Stimulated activated CD8-positive, alpha-beta memory T cell treated with anti-CD3 and anti-CD28 coated beads, Interleukin-15, amount 100 ng/mL, for 1 hour (primary cell): Measurements from ENCODE around the gene OSBPL3.
"Not testable (repeated sequence)": the region's sequence is repeated elsewhere in the genome, so short reads cannot be mapped to it uniquely, and the experiment has no call there.

Experiments used
- DNase-seq: peaks from one replicate; pipeline ENCODE4 v3.0.0-alpha.2; 2020; ENCODE audit warnings: low read depth

OSBPL3 gene

DNA sequence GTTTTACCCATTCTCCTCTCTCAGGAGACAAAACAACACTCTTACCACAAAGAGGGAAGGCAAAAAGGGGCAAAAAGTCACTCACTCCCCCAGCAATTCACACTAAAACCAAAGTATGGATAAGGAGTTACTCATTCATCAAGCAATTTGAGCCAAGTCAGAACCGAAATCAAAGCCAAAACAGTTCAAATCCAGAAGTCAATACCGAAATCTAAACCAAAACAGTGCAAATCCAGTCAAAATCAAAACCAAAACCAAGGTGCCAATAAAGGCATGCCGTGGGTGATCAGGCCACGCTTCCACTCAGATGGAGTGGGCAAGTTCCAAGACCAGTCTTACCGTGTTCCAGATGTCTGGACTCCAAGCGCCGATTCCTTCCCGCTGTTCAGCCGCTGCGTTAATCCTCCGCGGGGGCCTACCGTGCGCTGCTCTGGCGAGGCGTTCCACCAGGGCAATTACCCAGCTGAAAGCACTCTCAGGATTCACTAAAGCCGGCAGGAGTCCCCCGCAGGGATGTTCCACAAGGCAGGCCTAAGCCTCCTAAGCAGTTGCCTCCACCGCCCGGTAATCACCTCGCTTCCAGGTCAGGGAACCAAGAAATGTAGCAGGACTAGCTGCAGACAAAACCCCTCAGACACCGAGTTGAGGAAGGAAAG is 185.1 kb downstream of the OSBPL3 start:
- not testable (repeated sequence) for DNase-seq

DNA sequence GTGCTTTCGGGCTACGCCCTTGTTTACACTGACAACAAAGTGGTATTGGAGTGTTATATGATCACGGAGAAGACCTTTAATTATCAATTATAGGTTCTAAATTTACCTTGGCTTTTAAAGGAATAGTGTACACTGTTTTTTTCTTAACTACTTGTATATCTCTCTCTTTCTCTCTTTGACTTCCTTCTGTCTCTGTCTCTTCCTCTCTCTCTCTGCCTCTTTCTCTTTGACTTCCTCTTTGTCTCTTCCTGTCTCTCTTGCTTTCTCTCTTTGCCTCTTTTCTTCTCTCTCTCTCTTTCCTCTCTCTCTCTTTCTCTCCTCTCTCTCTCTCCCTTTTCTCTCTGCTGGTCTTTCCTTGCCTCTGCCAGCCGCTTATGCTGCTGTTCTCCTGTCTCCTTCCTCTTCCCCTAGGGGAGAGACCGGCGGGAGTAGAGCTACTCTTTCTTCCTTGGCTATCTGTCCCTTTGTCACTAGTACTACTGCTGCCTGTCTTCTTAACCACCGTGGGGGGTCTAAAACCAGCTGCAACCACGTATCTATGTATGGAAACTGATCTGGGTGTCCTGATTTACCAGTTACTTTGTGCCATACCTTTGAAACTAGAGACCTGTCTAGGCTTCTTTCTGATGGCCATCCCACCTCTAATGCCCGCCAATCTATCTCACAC is 185.9 kb downstream of the OSBPL3 start:
- DNase-seq = no peak

DNA sequence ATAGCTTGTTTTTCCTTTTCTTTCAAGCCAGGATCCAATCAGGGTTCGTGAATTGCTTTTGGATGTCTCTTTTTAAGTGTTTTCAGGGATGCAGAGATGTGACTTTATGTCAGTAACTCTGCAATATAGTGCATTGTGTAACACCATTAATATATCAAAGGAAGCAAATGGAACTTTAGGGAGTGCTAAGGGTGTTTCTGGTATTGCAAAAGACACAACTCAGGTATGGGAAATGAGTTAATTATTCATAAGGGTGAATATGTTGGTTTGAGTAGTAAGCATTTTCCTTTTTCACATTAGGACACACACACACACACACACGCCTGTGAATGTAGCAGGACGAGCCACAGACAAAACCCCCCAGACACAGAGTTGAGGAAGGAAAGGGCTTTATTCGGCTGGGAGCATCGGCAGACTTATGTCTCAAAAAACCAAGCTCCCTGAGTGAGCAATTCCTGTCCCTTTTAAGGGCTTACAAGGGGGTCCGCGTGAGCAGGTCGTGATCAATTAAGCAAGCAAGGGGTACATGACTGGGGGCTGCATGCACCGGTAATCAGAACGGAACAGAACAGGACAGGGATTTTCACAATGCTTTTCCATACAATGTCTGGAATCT is 190.9 kb downstream of the OSBPL3 start:
- no peak for DNase-seq

DNA sequence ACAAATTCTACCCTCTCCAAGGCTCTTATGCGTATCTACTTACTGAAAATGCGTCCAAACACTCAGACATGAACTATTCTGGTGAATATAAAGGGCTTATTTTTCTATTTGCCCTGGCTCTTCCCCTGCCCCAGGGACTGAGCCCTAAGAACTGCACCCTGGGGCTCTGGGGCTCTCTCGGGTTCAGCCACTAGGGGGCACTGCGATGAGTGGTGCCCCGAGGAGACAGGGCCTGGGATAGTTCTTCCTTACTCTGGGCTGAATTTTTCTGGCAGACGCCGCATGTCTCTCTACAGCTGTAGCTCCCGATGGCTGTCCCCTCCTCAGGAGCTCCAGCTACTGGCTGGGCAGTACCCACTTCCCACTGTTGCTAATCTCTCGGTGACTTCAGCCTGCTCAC is 191.9 kb downstream of the OSBPL3 start:
- DNase-seq = no peak

DNA sequence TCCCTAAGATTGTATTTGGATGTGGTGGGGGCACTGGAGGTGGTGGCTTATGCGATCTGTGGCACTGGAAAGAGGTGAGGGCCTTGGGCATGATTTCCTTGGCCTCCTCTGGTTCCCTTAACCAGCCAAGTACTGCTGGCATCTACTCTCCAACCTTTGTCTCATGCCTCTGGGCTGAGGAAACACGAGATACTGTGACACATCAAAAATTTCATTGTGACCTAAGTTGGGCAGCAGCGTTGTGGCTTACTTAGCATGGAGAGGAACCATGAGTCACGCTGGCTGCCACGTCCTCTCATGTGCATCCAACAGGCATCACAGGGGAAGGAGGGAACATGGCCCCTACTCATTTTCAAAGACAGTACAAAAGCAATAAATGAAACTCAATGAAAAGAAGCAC is 193.0 kb downstream of the OSBPL3 start:
- no peak for DNase-seq

DNA sequence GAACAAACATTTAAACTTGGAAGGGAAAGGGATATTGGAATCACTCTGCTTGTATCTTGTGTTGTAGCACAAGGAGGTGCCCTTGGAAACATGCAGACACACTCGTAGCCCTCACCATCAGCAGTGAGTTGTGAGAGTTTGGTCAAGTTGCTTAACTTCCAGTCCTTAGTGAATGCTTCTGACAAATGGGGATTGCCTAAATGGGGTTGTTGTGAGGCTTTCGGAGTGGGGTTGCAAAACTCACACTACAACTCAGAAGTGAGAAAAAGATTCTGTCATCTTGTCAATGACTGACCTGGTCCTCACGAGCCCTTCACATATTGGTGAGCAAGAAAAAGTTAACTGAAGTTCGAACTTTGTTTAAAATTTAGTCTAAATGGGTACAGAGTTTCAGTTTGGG is 193.7 kb downstream of the OSBPL3 start:
- no peak for DNase-seq

DNA sequence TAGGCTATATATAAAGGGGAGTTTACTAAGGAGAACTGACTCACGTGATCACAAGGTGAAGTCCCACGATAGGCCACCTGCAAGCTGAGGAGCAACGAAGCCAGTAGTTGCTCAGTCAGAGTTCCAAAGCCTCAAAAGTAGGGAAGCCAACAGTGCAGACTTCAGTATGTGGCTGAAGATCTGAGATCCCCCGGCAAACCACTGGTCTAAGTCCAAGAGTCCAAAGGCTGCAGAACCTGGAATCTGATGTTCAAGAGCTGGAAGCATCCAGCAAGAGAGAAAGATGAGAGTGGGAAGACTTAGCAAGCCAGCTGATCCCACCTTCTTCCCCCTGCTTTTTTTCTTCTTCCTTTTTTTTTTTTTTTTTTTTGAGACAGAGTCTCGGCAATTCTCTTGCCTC is 195.7 kb downstream of the OSBPL3 start:
- DNase-seq = no peak

DNA sequence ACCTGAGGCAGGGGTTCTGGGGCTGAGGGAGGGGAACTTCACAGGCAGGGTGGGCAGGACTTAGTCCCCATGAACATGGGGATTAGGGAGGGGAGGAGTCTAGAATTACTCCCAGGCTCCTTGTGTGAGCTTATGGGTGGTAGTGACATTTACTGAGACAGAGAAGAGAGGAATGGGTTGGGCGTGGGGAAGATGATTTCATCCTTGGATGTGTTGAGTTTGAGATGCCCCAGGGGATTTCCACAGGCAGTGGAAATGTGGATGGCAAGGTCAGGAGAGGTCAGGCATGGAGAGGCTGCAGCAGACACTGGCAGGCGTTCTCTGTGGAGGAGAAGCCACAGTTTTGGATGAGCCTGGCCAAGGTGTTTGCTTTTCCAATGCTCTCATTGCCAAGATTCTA is 196.3 kb downstream of the OSBPL3 start:
- DNase-seq = no peak

DNA sequence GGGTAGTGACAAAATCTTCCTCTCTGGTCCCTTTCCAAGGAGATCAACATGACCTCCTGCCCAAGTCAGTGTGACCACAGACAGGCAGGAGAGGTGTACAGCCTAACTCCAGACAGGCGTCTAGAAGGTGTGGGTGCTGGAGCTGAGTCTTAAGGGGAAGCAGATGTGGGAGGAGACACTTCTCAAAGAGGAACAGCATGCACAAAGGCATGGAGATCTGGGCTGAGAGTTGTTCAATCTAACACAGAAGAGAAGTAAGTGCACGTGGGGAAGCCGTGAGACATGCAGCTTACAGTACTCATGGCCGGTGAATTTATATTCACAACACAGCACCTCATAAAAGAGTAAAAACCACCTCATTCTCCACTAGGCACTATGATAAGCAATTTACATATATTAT is 198.9 kb downstream of the OSBPL3 start:
- DNase-seq = no peak

DNA sequence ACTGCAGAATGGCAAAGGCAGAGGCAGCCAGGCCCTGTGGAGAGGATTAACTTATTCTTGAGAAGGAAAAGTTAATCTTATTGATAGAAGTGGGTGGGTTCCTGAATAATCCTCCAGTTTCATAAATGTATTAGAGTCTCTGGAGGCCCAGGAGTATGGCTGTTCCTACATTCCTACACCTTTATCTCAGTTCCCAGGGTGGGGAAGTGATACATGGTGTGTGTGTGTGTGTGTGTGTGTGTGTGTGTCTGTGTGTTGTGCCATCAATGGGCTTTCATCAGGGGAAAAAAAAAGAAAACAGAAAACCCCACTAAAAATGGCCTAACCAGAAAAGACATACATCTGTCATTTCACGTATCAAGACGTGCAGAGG is 200.7 kb downstream of the OSBPL3 start:
- no peak for DNase-seq

DNA sequence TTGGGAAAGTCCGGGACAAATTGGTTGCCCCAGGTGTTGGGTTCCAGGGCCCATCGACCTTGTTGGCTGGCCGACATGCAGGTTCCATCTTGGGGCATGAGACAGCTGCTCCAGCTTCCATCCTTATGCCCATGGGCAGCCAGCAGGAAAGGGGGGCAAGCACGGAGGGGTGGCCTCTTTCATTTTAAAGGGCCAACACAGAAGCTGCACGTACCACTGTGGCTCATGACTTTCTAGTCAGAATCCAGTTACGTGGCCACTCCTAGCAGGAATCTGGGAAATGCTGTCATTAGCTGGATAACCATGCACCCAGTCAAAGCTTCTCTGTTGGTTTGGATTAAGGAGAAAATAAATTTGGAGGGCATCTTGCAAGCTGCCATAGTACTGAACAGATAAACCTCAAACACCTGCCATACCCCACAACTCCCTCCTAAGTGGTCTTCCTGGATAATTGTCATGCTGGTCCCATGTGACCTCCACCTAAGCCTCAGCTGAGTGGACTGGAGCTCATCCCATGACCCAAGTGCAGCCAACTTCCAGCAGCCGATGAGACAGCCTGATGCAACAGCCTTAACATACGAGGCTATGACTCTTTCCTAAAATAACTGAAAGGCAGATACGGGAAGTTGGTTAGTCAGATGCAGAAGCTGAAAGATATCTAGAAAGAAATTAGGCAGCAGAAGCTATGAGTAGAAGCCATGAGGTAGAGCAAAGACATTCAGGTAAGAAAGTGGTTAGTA is 201.3 kb downstream of the OSBPL3 start:
- no peak for DNase-seq

DNA sequence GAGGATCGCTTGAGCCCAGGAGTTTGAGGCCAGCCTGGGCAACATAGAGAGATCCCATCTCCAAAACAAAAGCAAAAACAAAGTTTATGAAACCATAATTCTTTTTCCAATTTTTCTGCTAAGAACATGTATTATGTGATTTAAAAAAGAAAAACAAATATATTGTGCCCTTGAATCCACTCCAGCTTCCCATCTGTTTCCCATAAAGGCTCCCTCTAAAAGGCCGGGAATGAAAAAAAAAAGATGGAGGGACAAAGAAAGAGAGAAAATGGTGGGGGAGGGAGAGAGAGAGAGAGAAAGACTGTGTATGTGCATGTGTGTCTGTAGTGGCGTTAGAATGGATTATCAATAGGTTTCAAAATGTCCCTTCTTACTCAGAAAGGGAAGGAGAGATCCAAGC is 202.2 kb downstream of the OSBPL3 start:
- no peak for DNase-seq

DNA sequence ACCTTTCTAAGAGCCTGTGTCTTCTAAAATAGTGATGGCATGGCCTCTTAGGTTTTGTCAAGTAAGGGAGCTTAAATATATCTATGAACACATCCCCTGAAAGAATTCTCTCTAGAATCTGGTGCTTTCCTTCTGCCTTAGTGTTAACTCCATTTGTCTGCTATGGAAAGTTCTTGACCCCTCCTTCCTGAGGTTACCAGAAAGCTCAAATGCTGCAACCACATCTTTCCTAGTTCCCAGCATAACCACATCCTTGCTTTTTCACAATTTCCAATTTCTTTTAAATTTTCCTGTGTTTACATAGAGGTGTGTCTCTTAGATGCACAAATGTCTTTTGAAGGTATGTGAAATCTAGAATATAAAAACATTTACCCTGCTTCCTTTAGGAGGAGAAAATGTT is 206.3 kb downstream of the OSBPL3 start:
- no peak for DNase-seq

DNA sequence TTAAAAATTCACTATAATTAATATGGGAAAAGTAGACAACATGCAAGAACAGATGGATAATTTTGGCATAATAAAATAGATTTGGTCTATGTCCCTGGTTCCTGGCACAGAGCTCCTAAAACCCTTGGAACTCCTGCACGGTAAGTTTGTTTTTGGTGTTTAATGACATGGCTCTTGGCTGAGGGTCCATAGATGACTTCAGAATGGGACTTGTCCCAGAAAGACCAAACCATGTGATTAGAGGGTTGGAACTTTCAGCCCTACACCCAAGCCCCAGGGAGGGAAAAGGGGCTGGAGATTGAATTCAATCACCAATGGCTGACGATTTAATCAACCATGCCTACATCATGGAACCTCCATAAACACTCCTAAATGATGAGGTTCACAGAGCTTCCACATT is 210.1 kb downstream of the OSBPL3 start:
- no peak for DNase-seq

DNA sequence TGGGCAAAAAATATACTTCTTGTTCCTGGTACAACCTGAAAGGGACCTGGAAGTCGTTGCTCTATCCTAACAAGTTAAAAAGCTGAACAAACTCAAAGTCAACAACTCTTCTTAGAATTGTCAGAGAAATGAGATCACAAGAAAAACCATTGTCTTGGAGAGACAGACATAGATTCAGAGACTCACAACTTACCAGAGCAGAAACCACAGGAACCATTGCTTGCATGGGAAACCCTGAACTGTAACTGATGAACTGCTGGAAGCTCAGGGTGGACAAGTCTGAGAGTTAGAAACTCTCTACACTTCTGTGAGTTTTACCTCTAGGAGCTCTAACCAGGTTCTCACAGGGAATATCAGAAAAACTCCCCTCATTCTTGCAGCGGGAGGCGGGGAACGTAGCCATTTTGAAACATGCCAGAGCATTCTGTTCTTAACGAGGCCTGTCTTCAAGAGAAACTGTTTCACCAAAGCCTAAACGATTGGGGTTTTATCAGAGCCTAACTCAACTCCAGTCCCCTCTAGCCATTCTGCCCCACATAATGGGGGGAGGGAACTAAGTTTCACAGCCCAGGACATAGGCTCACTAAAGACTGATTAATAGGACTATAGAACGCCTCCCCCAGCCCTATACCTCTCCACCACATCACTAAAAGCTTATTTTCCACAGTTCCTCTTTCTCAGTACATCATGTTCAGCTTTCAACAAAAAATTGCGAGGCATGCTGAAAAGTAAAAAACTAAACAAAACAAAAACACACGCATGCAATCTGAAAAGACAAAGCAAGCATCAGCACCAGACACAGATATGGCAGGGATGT is 210.8 kb downstream of the OSBPL3 start:
- no peak for DNase-seq

DNA sequence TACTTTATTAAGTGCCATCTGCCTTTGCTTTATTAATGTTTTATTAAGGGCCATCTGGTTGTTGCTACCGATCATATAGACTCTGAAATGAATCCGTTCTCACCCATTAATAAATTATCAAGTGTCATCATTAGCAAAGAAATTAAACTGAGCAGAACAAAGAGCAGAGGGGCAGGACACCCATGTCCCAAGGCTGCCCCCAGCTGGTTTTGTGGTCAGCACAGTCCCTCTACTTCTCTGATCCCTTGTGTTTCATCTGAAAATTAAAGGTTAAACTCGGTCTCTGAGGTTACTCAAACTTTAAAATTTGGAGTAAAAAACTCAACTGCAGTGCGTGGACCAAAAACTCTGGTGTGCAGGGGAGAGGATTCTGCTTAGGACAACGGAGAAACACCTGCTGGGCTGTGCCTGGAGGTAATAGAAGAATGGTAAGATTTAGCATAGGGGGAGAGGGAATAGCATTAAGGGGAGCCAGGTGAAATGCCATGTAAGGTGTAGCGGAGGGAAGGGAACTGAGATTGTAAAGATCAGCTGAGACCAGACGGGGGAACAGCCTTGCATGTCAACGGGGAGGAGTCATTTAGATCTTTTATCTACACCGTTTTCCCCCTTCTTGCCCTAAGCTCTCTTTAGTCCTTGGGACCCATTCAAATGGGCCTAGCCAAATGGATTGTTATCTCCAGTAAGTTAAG is 212.0 kb downstream of the OSBPL3 start:
- no peak for DNase-seq

DNA sequence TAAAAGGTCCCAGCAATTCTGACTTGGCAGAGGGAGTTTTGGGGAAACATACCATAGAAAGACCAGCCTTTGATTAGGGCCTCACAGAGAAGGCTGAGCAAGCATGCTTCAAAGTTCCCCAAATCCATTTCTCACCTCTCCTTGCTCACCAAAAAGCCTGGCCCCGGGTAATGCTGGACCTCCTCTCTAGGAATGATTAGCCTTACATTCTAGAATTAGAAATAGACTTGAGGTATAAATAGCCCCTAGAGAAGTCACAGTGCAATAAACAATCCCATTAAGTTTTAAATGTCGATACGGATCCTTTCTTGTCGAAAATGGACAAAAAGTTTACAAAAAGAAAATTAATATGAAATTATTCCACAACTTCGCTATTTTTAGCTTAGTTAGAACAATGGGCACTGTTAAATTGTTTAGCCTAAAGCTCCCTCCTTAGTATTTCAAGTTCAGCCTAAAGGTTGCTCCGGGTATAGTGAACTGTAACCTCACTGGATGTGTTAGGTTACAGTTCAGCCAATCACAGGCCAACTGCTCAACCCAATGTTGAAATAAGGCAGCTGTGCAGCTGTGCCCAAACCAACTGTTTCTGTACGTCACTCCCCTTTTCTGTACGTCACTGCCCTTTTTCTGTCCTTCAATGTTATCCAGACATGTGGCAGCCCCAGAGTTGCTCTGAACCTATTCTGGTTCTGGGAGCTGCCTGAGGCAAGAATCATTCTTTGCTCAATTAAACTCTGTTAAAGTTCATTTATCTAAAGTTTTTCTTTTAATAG is 214.8 kb downstream of the OSBPL3 start:
- DNase-seq = no peak

DNA sequence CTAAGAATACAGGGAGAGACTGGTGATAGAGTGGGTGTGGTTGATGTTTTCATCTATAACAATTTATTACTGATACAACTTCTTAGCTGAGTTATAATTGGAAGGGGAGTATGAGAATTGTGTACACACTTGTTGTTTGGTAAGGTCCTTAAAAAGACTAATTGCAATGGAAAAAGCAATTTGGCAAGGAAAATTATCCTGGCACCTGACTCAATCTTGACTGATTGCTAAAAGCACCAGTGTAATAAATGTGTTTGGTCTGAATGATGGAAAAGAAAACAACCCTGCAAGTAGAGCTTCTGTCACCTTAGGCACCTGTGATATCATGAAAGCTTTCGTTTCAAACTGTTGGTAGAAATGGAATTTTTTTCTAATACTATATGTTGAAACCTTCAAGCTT is 216.0 kb downstream of the OSBPL3 start:
- DNase-seq = no peak

DNA sequence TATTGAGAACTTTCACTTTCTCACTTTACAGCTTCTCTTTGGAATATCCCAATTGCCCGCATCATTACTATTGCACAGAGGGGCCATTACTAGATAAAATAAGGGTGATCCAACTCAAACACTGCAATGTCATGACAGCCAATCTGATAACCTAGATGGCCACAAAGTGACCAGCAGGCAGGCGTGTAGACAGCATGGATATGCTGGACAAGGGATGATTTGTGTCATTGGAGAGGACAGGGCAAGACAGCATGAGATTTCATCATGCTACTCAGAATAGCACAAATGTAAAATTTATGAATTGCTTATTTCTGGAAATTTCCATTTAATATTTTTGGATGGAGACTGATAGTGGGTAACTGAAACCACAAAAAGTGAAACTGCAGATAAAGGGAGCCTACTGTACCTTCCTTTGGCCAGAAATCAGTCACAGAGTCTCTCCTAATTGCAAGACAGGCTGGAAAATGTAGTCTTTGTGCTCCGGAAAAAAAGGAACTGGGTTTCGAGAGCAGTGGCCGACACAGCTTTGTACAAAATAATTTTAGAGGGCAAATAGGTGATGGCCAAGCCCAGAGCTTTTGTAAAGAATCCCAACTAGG is 216.6 kb downstream of the OSBPL3 start:
- DNase-seq = no peak

DNA sequence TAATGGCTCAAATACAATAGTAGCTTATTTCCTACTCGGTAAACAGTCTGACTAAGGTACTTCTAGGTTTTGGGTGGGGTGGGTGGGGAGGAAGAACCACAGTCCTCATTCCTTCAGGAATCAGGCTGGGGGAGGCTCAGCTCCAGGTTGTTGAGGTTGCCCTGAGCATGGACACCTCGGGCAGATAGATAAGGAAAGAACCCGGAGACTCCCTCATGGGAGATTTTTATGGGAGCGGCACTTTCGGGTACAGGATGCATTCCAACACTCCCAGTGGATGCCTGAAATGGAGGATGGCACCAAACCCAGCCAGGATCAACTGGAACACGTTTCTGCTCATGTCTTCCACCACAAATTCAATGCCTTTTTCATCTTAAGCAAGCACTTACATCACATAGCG is 217.2 kb downstream of the OSBPL3 start:
- no peak for DNase-seq
